HEK293T (cell line): ENCODE results near the gene COL6A1.

Experiments used
- CTBP1 ChIP-seq: fragments of 450-650 bp; IDR thresholded peaks from 2 replicates; pipeline ENCODE4 v1.6.1; 2016; ENCODE audit warnings: borderline replicate concordance
- FOXM1 ChIP-seq: fragments of 450-650 bp; IDR thresholded peaks from 2 replicates; pipeline ENCODE4 v1.6.1; 2017; ENCODE audit warnings: mild to moderate bottlenecking, borderline replicate concordance
- HDGF ChIP-seq: fragments of 450-650 bp; IDR thresholded peaks from 2 replicates; pipeline ENCODE4 v1.6.1; 2017; ENCODE audit warnings: antibody characterized with exemption, borderline replicate concordance
- PKNOX1 ChIP-seq: fragments of 450-650 bp; IDR thresholded peaks from 2 replicates; pipeline ENCODE4 v1.6.1; 2016
- SP1 ChIP-seq: fragments of 450-650 bp; IDR thresholded peaks from 2 replicates; pipeline ENCODE4 v1.6.1; 2017
- TARDBP ChIP-seq: fragments of 450-650 bp; IDR thresholded peaks from 2 replicates; pipeline ENCODE4 v1.6.1; 2016

GRCh38 chr21:46035809-46036695, 54.5 kb downstream of the COL6A1 start:
- TF ChIP-seq FOXM1 (no peak), HDGF (no peak), TARDBP (no peak), PKNOX1 (no peak), CTBP1 (no peak), SP1 (no peak)
